ENCODE measurements around the gene IMP3. TPM values are rescaled to one million over a fixed set of nuclear protein-coding genes. Genes with fewer than 3 reads are reported as not detected.

The IMP3 gene
- total and polyA plus RNA-seq, 3 experiments from 2014 or later: 123 to 247 (median 134) TPM

DNA sequence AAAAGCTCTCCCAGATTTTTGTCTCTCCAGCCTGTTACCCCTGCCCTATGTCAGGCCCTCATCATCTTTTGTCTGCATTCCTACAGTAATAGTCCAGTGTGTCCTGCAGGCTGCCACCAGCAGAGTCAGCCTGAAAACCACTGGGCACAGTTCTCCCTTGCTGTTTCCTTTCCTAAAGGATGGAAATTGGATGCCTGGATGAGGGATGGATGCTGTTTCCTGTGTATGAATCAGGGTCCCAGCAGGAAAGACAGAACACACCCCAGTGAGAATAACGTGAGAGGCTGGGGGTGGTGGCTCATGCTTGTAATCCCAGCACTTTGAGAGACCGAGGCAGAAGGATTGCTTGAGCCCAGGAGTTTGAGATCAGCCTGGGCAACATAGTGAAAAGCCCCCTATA, 4.4 kb upstream of the IMP3 start:
- peak overlapping the region in 1 of 7 donors; percentile 87 for H3K4me3 Mint-ChIP-seq
- Histone ChIP-seq H3K4me1 (ENCODE audit: insufficient read depth, low read length) (peaks cover 12% of the 10 kb centered on the region), H3K27ac (ENCODE audit: low read depth, low read length) (no peak overlapping the region), H3K9me3 (ENCODE audit: low read length) (no peaks in the 10 kb centered on the region), H3K27me3 (ENCODE audit: insufficient read depth, low read length, poor library complexity, severe bottlenecking) (no peaks in the 10 kb centered on the region), H3K4me3 (ENCODE audit: low read length) (no peak overlapping the region), H3K36me3 (ENCODE audit: insufficient read depth, low read length) (no peaks in the 10 kb centered on the region)
- no peaks in the 10 kb centered on the region for H3K9me3 Mint-ChIP-seq
- H3K27ac Mint-ChIP-seq: peak overlapping the region in 2 of 8 donors; percentile 77 to 90
- peaks cover 0 to 17% (median 0%) of the 10 kb centered on the region in 3 donors for H3K36me3 Mint-ChIP-seq
- H3K4me1 Mint-ChIP-seq: peaks cover 24 to 39% (median 29%) of the 10 kb centered on the region in 3 donors
- no peaks in the 10 kb centered on the region for H3K27me3 Mint-ChIP-seq
- DNase-seq: no peak
- ChIA-PET CTCF (no interaction called here), POLR2A (no interaction called here)

DNA sequence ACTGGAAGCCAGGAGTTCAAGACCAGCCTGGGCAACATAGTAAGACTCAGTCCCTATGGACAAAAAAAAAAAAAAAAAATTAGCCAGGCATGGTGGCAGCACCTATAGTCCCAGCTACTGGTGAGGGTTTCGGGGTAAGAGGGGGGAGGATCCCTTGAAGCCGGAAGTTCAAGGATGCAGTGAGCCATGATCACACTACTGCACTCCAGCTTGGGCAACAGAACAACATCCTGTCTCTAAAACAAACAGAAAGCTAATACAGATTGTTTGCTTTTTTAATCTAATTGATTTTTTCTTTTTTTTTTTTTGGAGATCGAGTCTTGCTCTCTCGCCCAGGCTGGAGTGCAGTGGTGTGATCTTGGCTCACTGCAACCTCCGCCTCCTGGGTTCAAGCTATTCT, 1.6 kb upstream of the IMP3 start:
- peaks cover 26% of the 10 kb centered on the region for H3K4me1 ChIP-seq (ENCODE audit: insufficient read depth, low read length)
- Mint-ChIP-seq H3K27me3 (no peaks in the 10 kb centered on the region), H3K4me3 (peak overlapping the region in 1 of 7 donors; percentile 46), H3K36me3 (peaks cover 0 to 33% (median 2%) of the 10 kb centered on the region in 3 donors), H3K9me3 (no peaks in the 10 kb centered on the region), H3K4me1 (peaks cover 37 to 46% (median 45%) of the 10 kb centered on the region in 3 donors), H3K27ac (peak overlapping the region in 3 of 8 donors; percentile 32 to 83 (median 55))
- no peaks in the 10 kb centered on the region for H3K9me3 ChIP-seq (ENCODE audit: low read length)
- no peak overlapping the region for H3K27ac ChIP-seq (ENCODE audit: low read depth, low read length)
- ChIA-PET CTCF (interaction anchor here (1.0 to 3.8 kb wide), 6 partner anchors 12 to 274 kb away, joined by 3 to 39 read pairs (median 6); partner anchors contain the start of gene MAN2C1), POLR2A (interaction anchor here (2.4 to 5.1 kb wide), 4 partner anchors 16 to 273 kb away, joined by 27 to 130 read pairs (median 55); partner anchors contain the start of genes MAN2C1, PTPN9, SIN3A and SNUPN)
- peaks cover 6% of the 10 kb centered on the region for H3K36me3 ChIP-seq (ENCODE audit: insufficient read depth, low read length)
- no peak for DNase-seq
- H3K27me3 ChIP-seq (ENCODE audit: insufficient read depth, low read length, poor library complexity, severe bottlenecking): no peaks in the 10 kb centered on the region
- no peak overlapping the region for H3K4me3 ChIP-seq (ENCODE audit: low read length)

DNA sequence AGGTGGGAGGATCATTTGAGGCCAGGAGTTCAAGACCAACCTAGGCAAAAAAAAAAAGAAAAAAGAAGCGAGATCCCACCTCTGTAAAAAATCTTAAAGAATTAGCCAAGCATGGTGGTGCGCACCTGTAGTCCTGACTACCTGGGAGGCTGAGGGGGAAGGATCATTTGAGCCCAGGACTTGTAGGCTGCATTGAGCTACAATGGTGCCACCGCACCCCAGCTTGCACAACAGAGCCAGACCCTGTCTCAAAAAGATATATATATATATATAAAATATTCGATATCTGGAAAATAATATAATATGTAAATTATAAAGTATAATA, 1.1 kb upstream of the IMP3 start:
- H3K36me3 Mint-ChIP-seq: peaks cover 0 to 32% (median 2%) of the 10 kb centered on the region in 3 donors
- ChIA-PET POLR2A (interaction anchor here (0.5 to 5.1 kb wide), 5 partner anchors 15 to 273 kb away, joined by 3 to 130 read pairs (median 51); partner anchors contain the start of genes MAN2C1, PTPN9, SIN3A and SNUPN), CTCF (interaction anchor here (0.9 to 3.8 kb wide), 9 partner anchors 10 to 274 kb away, joined by 3 to 39 read pairs (median 6); partner anchors contain the start of genes MAN2C1 and SIN3A)
- H3K9me3 Mint-ChIP-seq: no peaks in the 10 kb centered on the region
- H3K27me3 ChIP-seq (ENCODE audit: insufficient read depth, low read length, poor library complexity, severe bottlenecking): no peaks in the 10 kb centered on the region
- peak overlapping the region; percentile 93 to 97 (median 93) for H3K4me3 Mint-ChIP-seq
- no peak overlapping the region for H3K4me3 ChIP-seq (ENCODE audit: low read length)
- H3K9me3 ChIP-seq (ENCODE audit: low read length): no peaks in the 10 kb centered on the region
- H3K36me3 ChIP-seq (ENCODE audit: insufficient read depth, low read length): peaks cover 6% of the 10 kb centered on the region
- H3K27me3 Mint-ChIP-seq: no peaks in the 10 kb centered on the region
- DNase-seq: no peak
- H3K27ac Mint-ChIP-seq: peak overlapping the region; percentile 89 to 97 (median 96)
- peak overlapping the region; percentile 92 for H3K27ac ChIP-seq (ENCODE audit: low read depth, low read length)
- peaks cover 28% of the 10 kb centered on the region for H3K4me1 ChIP-seq (ENCODE audit: insufficient read depth, low read length)
- peaks cover 34 to 43% (median 42%) of the 10 kb centered on the region in 3 donors for H3K4me1 Mint-ChIP-seq

DNA sequence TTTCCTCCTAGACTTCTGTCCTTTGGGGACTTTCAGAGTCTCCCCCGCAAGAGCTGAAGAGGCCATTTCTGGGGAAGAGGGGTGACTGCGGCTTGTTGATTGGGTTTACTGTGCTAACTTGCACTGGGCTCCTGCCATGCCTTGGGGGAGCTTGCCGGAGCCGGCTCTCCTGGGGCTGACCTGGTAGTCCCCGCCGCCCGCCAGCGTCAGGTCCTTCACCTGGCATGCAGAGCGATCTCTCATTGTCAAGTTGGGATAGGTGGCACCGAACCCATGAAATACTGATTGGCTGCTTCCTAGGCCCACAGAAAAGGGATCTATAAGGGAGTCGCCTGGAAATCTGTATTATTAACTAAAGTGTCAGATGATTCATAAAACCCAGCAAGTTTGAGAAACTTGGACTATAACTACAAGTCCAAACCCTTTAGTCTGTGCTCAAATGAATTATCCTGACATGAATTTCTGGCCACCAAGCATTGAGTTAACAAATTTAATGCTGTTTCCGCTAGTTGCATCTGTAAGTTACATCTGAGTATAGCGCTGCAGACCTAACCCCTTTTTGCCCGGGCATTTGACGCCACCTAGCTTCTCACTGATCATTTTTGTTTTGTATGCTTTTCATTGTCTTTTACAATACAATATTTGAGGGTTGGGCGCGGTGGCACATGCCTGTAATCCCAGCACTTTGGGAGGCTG, 607 bp upstream of the IMP3 start:
- H3K27me3 ChIP-seq (ENCODE audit: insufficient read depth, low read length, poor library complexity, severe bottlenecking): no peaks in the 10 kb centered on the region
- H3K27ac Mint-ChIP-seq: peak overlapping the region; percentile 89 to 97 (median 96)
- peaks cover 33% of the 10 kb centered on the region for H3K4me1 ChIP-seq (ENCODE audit: insufficient read depth, low read length)
- ChIA-PET CTCF (interaction anchor here (0.8 to 3.8 kb wide), 17 partner anchors 10 to 273 kb away, joined by 3 to 39 read pairs (median 5); partner anchors contain the start of genes MAN2C1, PTPN9, SIN3A and SNUPN), POLR2A (interaction anchor here (0.5 to 5.1 kb wide), 13 partner anchors 8 to 293 kb away, joined by 3 to 130 read pairs (median 6); partner anchors contain the start of genes MAN2C1, PTPN9, SIN3A and SNUPN)
- peak overlapping the region; percentile 93 to 97 (median 93) for H3K4me3 Mint-ChIP-seq
- H3K27me3 Mint-ChIP-seq: no peaks in the 10 kb centered on the region
- H3K36me3 Mint-ChIP-seq: peaks cover 0 to 33% (median 2%) of the 10 kb centered on the region in 3 donors
- H3K9me3 Mint-ChIP-seq: no peaks in the 10 kb centered on the region
- peaks cover 33 to 46% (median 44%) of the 10 kb centered on the region in 3 donors for H3K4me1 Mint-ChIP-seq
- H3K4me3 ChIP-seq (ENCODE audit: low read length): peak overlapping the region; percentile 77
- DNase-seq: peak; percentile 17 to 71 (median 48)
- H3K27ac ChIP-seq (ENCODE audit: low read depth, low read length): peak overlapping the region; percentile 92
- H3K9me3 ChIP-seq (ENCODE audit: low read length): no peaks in the 10 kb centered on the region
- peaks cover 6% of the 10 kb centered on the region for H3K36me3 ChIP-seq (ENCODE audit: insufficient read depth, low read length)

DNA sequence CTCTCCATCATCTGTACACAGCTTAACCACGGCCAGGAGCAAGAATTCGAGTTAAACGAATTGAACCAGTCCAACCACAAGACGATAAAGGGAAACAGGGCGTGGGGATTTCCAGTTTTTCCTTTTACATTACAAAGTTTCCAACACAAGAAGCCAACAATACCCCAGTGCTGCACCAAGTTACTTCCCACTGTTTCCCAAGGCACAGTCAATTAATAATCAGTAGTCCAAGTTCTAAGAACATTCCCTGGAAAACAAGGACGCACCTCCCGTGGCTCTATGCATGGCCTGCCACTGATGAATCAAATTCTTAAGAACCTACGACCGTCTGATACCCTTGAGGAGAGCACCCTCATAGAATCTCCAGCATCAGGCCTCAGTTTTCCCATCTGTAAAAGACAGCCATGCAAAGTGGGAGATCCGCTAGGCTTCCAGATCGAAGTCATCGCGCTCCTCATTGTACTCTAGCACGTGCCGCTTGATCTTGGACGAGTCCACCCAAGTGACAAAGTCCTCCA, 774 bp downstream of the IMP3 start:
- no peaks in the 10 kb centered on the region for H3K27me3 Mint-ChIP-seq
- H3K9me3 Mint-ChIP-seq: no peaks in the 10 kb centered on the region
- Histone ChIP-seq H3K4me3 (ENCODE audit: low read length) (peak overlapping the region; percentile 77), H3K4me1 (ENCODE audit: insufficient read depth, low read length) (peaks cover 33% of the 10 kb centered on the region), H3K36me3 (ENCODE audit: insufficient read depth, low read length) (peaks cover 6% of the 10 kb centered on the region), H3K27me3 (ENCODE audit: insufficient read depth, low read length, poor library complexity, severe bottlenecking) (no peaks in the 10 kb centered on the region), H3K9me3 (ENCODE audit: low read length) (no peaks in the 10 kb centered on the region), H3K27ac (ENCODE audit: low read depth, low read length) (peak overlapping the region; percentile 92)
- H3K4me1 Mint-ChIP-seq: peaks cover 33 to 46% (median 44%) of the 10 kb centered on the region in 3 donors
- CTCF ChIA-PET: interaction anchor here (1.2 to 3.8 kb wide), 10 partner anchors 13 to 272 kb away, joined by 3 to 39 read pairs (median 9); partner anchors contain the start of genes MAN2C1, PTPN9, SIN3A and SNUPN
- H3K27ac Mint-ChIP-seq: peak overlapping the region; percentile 89 to 97 (median 96)
- H3K4me3 Mint-ChIP-seq: peak overlapping the region; percentile 93 to 97 (median 93)
- DNase-seq: no peak
- peaks cover 0 to 36% (median 2%) of the 10 kb centered on the region in 3 donors for H3K36me3 Mint-ChIP-seq
- POLR2A ChIA-PET: interaction anchor here (0.6 to 5.1 kb wide), 11 partner anchors 8 to 271 kb away, joined by 3 to 130 read pairs (median 11); partner anchors contain the start of genes MAN2C1, PTPN9, SIN3A and SNUPN

DNA sequence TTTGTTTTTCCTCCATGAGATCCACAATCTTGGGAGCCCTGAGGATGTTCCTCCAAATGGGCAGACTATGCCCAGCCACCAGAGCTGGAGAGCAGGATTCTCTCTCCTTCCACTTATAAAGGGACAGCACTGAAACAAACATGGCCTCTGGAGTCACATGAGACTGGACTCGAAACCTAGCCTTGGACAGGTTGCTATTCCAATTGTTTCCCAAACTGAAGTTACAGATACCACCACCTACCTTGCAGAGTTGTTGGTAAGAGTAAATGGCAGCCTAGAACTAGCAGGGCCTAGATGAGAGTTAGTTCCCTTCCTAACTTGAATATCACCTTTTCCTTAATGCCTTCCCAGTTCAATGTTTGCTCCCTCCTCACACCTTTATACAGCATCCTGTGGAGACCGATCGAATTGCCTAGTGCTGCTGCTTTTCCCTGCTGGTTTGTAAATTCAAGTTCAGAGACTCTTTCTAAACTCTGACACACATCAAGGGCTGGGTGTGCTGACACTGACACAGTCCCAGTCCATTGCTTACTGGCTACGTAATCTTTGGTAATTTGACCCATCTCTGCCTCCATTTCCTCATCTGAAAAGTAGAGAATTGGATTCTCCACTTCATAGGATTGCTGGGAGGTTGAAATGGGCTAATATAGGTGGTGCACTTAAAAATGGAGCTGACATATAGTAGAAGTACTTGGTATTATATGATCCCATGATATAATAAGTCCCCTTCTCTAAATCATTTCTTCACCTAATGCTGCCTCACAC, 2.6 kb downstream of the IMP3 start:
- Histone ChIP-seq H3K9me3 (ENCODE audit: low read length) (no peaks in the 10 kb centered on the region), H3K36me3 (ENCODE audit: insufficient read depth, low read length) (peaks cover 6% of the 10 kb centered on the region), H3K27me3 (ENCODE audit: insufficient read depth, low read length, poor library complexity, severe bottlenecking) (no peaks in the 10 kb centered on the region), H3K27ac (ENCODE audit: low read depth, low read length) (peak overlapping the region; percentile 26), H3K4me1 (ENCODE audit: insufficient read depth, low read length) (peaks cover 33% of the 10 kb centered on the region), H3K4me3 (ENCODE audit: low read length) (no peak overlapping the region)
- CTCF ChIA-PET: interaction anchor here (1.1 to 1.6 kb wide), 3 partner anchors 11 to 269 kb away, joined by 3 to 5 read pairs (median 4); partner anchors contain the start of gene MAN2C1
- no peaks in the 10 kb centered on the region for H3K27me3 Mint-ChIP-seq
- H3K4me3 Mint-ChIP-seq: peak overlapping the region in 6 of 7 donors; percentile 13 to 97 (median 93)
- peaks cover 33 to 46% (median 39%) of the 10 kb centered on the region in 3 donors for H3K4me1 Mint-ChIP-seq
- POLR2A ChIA-PET: interaction anchor here (0.6 to 5.1 kb wide), 5 partner anchors 10 to 269 kb away, joined by 3 to 130 read pairs (median 11); partner anchors contain the start of genes MAN2C1, SIN3A and SNX33
- H3K9me3 Mint-ChIP-seq: no peaks in the 10 kb centered on the region
- DNase-seq: no peak
- peaks cover 0 to 36% (median 2%) of the 10 kb centered on the region in 3 donors for H3K36me3 Mint-ChIP-seq
- H3K27ac Mint-ChIP-seq: peak overlapping the region in 7 of 8 donors; percentile 2 to 77 (median 51)

DNA sequence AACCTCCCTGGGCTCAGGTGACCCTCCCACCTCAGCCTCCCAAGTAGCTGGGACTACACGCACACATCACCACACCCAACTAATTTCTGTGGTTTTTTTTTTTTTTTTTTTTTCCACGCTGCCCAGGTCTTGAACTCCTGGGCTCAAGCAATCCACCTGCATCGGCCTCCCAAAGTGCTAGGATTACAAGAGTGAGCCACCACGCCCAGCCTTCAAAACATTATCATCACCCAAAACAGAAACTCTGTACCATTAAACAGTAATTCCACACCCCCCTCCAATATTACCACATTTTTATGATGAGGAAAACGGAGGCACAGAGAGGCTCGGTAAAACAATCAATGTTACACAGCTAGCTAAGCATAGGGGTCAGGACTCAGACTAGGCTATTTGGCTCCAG, 4.0 kb downstream of the IMP3 start:
- peaks cover 28 to 39% (median 38%) of the 10 kb centered on the region in 3 donors for H3K4me1 Mint-ChIP-seq
- Histone ChIP-seq H3K9me3 (ENCODE audit: low read length) (no peaks in the 10 kb centered on the region), H3K27me3 (ENCODE audit: insufficient read depth, low read length, poor library complexity, severe bottlenecking) (no peaks in the 10 kb centered on the region), H3K36me3 (ENCODE audit: insufficient read depth, low read length) (peaks cover 6% of the 10 kb centered on the region), H3K4me3 (ENCODE audit: low read length) (no peak overlapping the region), H3K27ac (ENCODE audit: low read depth, low read length) (no peak overlapping the region), H3K4me1 (ENCODE audit: insufficient read depth, low read length) (peaks cover 33% of the 10 kb centered on the region)
- no peaks in the 10 kb centered on the region for H3K27me3 Mint-ChIP-seq
- POLR2A ChIA-PET: interaction anchor here (0.6 kb wide), 1 partner anchor 9 kb away, joined by 4 read pairs; no protein-coding TSS in a partner anchor
- DNase-seq: peak in 1 of 5 donors; percentile 8
- peak overlapping the region in 2 of 7 donors; percentile 21 to 68 for H3K4me3 Mint-ChIP-seq
- CTCF ChIA-PET: interaction anchor here (1.1 kb wide), 1 partner anchor 10 kb away, joined by 3 read pairs; the partner anchor contains the start of gene SNUPN
- no peak overlapping the region for H3K27ac Mint-ChIP-seq
- no peaks in the 10 kb centered on the region for H3K9me3 Mint-ChIP-seq
- peaks cover 0 to 36% (median 2%) of the 10 kb centered on the region in 3 donors for H3K36me3 Mint-ChIP-seq

Data from CD8-positive, alpha-beta memory T cell (primary cell).